ENCODE measurements around the gene TRIP13.
A peak's percentile ranks its signal among the peaks of the same experiment; 100 is the strongest.

TRIP13 gene

GRCh38 chr5:956941-957747 is 64.5 kb downstream of the TRIP13 start:
- peak; percentile 85 for DNase-seq

- DNase-seq, result no peak
Observed at GRCh38 chr5:957748-958485, 65.2 kb downstream of the TRIP13 start.

- no peak for DNase-seq
Observed at GRCh38 chr5:958701-959571, 66.3 kb downstream of the TRIP13 start.

- no peak for DNase-seq
Observed at GRCh38 chr5:959581-960531, 67.2 kb downstream of the TRIP13 start.

GRCh38 chr5:960551-960950 is 67.9 kb downstream of the TRIP13 start:
- DNase-seq, result no peak

- no peak for DNase-seq
Observed at GRCh38 chr5:961002-961710, 68.5 kb downstream of the TRIP13 start.

- DNase-seq, result no peak
Observed at GRCh38 chr5:961711-962240, 69.1 kb downstream of the TRIP13 start.

- no peak for DNase-seq
Observed at GRCh38 chr5:962386-962785, 69.7 kb downstream of the TRIP13 start.

- no peak for DNase-seq
Observed at GRCh38 chr5:962801-963200, 70.1 kb downstream of the TRIP13 start.

GRCh38 chr5:963310-963672 is 70.6 kb downstream of the TRIP13 start:
- DNase-seq, result no peak

GRCh38 chr5:963673-964531 is 71.2 kb downstream of the TRIP13 start:
- peak; percentile 78 for DNase-seq

- no peak for DNase-seq
Observed at GRCh38 chr5:964821-965220, 72.1 kb downstream of the TRIP13 start.

GRCh38 chr5:965604-966344 is 73.1 kb downstream of the TRIP13 start:
- no peak for DNase-seq

GRCh38 chr5:966345-966710 is 73.6 kb downstream of the TRIP13 start:
- DNase-seq, result no peak

GRCh38 chr5:966941-967340 is 74.3 kb downstream of the TRIP13 start:
- DNase-seq, result no peak

All from activated CD8-positive, alpha-beta memory T cell treated with anti-CD3 and anti-CD28 coated beads, Interleukin-2, amount 50 U/mL, for 48 hours (primary cell).